NCI-H2029 treated with DMSO at 0.1 percent for 48 hours (cell line): Measurements from ENCODE around the gene HSD11B2.

Source experiments
- DNase-seq: peaks from one replicate; lab custom pipeline; 2025; lab: John Stamatoyannopoulos, UW

Gene HSD11B2

DNA sequence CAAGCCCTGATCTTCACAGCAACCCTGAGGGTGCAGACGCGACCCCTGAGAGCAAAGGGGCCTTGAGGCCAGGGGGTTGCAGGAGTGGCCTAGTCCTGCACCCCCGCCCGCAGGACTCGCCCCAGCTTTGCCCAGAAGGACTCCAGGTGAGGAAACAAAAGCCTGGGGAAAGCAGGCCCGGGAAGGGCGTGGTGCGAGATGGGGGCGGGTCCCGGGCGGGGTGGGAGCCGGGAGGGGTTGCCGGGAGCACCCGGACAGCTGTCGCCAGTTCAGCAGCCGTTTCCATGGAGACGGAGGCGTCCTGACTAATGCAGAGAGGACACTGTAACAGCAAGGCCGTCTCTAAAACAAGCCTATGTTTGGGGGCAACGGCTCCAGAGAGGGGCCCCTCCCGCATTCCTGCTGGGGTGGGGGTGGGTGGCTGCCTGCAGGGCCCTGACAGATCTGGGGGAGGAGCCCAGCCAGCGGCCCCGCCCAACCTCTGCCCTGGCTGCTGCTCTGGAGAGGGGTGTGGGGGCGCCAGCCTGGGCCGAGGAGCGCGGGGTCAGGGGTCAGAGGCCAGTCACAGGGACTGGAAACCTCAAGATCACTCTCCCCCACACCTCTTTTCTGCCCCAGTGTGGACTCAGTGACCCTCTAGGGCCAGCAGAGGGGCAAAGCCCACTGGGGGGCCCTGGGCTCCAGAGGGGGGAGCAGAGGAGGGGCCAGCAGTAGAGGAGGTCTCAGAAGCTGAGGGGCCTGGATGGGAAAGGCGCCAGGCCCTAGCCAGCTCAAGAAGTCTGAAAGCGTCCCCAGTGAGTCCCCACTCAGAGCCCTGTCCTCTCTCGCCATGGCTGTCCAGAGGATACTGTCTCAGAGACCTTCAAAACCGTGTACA is 34.5 kb upstream of the HSD11B2 start:
- DNase-seq: no peak

DNA sequence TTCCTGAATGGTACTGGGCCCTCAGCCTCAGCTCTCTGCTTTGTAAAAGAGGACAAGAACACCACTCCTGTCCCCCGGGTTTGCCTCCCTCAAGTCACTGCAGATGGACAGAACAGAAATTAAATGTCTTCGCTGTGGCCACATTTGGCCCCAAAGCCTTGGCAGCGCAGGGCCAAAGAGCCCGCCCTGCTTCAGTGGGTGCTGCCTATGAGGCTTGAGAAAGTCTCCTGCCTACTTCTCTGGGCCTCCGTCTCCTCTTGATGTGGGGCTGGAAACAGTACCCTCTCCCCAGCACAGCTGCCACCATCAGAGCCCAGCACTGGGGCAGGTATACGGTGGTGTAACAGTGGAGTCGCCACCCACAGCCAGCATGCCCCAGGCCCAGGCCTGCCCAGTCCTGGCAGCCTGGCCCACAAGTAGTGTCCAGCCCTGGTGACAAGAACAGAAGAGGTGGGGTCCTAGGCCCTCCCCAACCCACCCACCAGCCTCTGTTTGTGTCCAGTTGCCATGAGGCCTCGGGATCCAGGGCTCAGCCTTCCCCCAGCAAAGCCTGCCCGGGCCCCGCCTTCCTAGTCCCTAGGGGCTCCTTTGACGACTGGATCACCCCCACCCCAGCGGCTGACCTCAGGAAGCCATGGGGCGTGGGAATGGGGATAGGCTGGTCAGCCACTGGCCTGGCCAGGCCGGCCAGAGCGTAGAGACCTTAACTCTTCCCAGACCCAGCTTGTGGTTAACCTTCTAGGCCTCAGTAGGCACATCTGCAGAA is 33.7 kb upstream of the HSD11B2 start:
- DNase-seq: no peak

DNA sequence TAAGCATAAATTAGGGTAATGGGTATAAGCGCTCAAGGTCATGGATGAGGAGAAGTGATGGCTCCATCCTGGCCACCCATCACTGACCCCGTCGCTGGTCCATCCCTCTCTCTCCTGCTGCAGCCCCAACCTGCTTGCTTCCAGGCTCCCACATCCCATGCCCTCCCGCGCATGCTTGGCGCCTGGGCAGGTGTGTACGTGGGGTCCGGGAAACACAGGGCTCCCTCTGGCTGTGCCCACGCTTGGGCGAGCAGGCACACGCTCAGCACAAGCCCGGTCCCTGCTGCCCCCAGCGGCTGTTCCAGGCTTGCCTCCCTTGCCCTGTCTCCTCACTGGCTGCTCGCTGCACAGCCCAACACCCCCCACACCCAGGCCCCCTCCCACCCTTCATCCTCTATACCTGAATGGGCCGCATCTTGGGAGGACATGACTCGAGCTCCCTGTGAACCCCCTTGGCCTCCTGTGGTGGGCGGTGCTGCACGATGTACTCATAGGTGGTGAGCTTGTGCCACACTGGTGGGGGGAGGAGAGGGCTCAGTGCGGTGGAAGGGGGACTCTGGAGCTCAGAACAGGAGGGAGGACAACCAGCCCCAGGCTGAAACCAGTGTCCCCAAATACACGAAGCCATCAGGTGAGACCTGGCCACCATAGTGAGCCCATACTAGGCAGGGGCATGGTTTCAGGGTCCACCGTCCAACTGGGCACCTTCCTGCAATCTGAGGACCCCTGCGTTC is 32.9 kb upstream of the HSD11B2 start:
- no peak for DNase-seq

DNA sequence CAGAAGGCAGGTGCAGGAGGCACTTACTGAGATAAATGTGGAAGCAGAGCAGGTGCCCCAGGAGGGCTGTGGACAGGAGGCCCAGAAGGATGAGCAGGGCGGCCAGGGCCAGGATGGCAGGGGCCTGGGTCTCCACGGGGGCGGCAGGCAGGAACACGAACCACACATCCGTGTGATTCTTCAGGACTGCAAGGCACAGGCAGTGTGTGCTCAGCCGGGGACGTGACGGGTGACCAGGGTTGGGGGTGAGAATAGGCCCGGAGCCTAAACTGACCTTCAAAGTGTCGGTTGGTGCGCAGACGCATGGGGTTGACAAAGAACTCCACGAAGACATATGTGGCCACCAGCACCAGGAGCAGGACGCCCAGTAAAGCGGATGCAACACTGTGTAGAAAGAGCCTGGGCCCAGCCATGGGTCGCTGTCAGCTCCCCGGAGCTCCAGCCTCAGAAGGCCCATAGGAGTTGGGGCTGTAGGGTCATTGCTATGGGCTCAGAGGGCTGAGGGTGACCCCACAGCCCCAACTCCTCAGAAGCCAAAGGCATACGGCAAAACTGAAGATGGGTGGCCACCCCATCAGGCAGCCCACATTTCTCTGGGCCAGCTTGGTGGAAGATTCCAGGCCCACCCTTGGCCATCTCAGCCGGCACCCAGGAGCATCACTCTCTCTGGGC is 32.2 kb upstream of the HSD11B2 start:
- DNase-seq: no peak

GRCh38 chr16:67399218-67399733 is 31.6 kb upstream of the HSD11B2 start:
- no peak for DNase-seq

- DNase-seq: no peak
These were observed 30.9 kb upstream of the HSD11B2 start for GRCh38 chr16:67399749-67400704.

DNA sequence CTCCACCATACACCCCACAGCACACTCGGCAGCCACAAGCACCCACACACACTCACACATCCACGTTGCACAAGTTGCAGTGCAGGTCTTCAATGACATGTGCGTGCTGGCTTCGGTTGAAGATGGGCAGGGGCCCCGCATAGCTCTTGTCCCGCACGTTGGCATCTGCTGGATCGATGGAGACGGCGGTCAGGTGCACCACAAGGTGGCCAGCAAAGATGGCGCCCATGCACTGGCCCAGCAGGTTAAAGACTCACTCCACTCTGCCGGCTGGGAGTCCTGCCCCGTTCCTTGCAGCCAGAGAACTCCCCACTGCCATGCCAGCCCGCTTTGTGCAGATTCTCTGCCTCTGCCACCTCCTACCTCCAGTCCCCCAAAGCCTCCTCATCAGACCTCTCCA is 30.0 kb upstream of the HSD11B2 start:
- no peak for DNase-seq

GRCh38 chr16:67403976-67404555 is 26.9 kb upstream of the HSD11B2 start:
- no peak for DNase-seq

- no peak for DNase-seq
These were observed 26.1 kb upstream of the HSD11B2 start for GRCh38 chr16:67404740-67405226.

- DNase-seq: no peak
These were observed 25.6 kb upstream of the HSD11B2 start for GRCh38 chr16:67405336-67405735.

GRCh38 chr16:67406111-67406971 is 24.6 kb upstream of the HSD11B2 start:
- no peak for DNase-seq

GRCh38 chr16:67407176-67407787 is 23.6 kb upstream of the HSD11B2 start:
- no peak for DNase-seq

- DNase-seq: no peak
These were observed 23.0 kb upstream of the HSD11B2 start for GRCh38 chr16:67407788-67408452.

GRCh38 chr16:67409631-67410030 is 21.3 kb upstream of the HSD11B2 start:
- DNase-seq: no peak

DNA sequence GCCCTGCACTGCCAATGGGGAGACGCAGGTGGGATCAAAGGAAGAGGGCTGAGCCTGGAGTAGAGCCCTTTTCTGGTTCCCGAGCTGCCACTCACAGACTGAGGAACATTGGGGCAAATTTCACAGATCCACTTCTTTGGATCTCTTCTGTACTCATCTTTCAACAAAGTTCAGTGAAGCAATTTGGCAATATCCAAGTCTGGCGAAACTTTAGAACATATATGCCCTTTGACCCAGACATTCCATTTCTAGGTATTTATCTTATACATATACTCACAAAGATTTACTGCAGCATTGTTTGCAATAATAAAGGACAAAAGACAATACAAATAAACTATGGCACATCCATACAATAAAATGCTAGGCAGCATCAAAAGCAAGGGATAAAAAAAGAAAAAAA is 19.6 kb upstream of the HSD11B2 start:
- DNase-seq: no peak

GRCh38 chr16:67412294-67412693 is 18.6 kb upstream of the HSD11B2 start:
- DNase-seq: no peak

- DNase-seq: no peak
These were observed 16.7 kb upstream of the HSD11B2 start for GRCh38 chr16:67413978-67414911.
